GM12878 (cell line): ENCODE measurements around the gene PDGFB. TPM values are rescaled to one million over a fixed set of nuclear protein-coding genes. Genes with fewer than 3 reads are reported as not detected.

Experiments
- BACH1 ChIP-seq: fragments of 450-650 bp; IDR thresholded peaks from 2 replicates; pipeline ENCODE4 v1.6.1; 2017; ENCODE audit warnings: mild to moderate bottlenecking, borderline replicate concordance
- EGR1 ChIP-seq, 2 experiments: IDR thresholded peaks; 1 replicate in 1 of 2; 2 replicates in 1 of 2; pipeline ENCODE4 v1.6.1; 2011 to 2012; ENCODE audit warnings: low read depth in 2 of 2, low read length in 2 of 2, borderline replicate concordance in 1 of 2, mild to moderate bottlenecking in 1 of 2, moderate library complexity in 1 of 2
- EZH2 ChIP-seq: IDR thresholded peaks from 2 replicates; pipeline ENCODE4 v1.6.1; 2012; ENCODE audit warnings: low read depth, mild to moderate bottlenecking, control low read depth, inconsistent platforms, low read length, borderline replicate concordance; ENCODE audit not compliant: control insufficient read depth
- HDAC6 ChIP-seq: fragments of 200-600 bp; sonication (generic); IDR thresholded peaks from one replicate; pipeline ENCODE4 v1.8.0; 2017; ENCODE audit warnings: antibody characterized with exemption; ENCODE audit not compliant: unreplicated experiment
- KAT2A ChIP-seq: conservative IDR thresholded peaks from 2 replicates; pipeline ENCODE4 v1.6.1; 2011; ENCODE audit warnings: low read depth, low read length; ENCODE audit not compliant: control insufficient read depth
- MEF2A ChIP-seq: IDR thresholded peaks from 2 replicates; pipeline ENCODE4 v1.6.1; 2011; ENCODE audit warnings: low read depth, mild to moderate bottlenecking, low read length, moderate library complexity; ENCODE audit not compliant: insufficient read depth
- MTA3 ChIP-seq: IDR thresholded peaks from 2 replicates; pipeline ENCODE4 v1.6.1; 2012; ENCODE audit warnings: low read length, inconsistent platforms, borderline replicate concordance
- MYB ChIP-seq: fragments of 150-350 bp; IDR thresholded peaks from 2 replicates; pipeline ENCODE4 v1.6.1; 2014; ENCODE audit warnings: mild to moderate bottlenecking, low read depth, low read length, borderline replicate concordance
- NFYA ChIP-seq: IDR thresholded peaks from 2 replicates; pipeline ENCODE4 v1.6.1; 2011; ENCODE audit warnings: low read depth, mild to moderate bottlenecking, low read length, improper control_type of control experiment, borderline replicate concordance
- RAD51 ChIP-seq: fragments of 450-650 bp; IDR thresholded peaks from 2 replicates; pipeline ENCODE4 v1.6.1; 2016; ENCODE audit warnings: moderate library complexity, mild to moderate bottlenecking, inconsistent platforms
- RCOR1 ChIP-seq: conservative IDR thresholded peaks from 2 replicates; pipeline ENCODE4 v1.6.1; 2012; ENCODE audit warnings: low read depth, low read length, improper control_type of control experiment
- SMARCA5 ChIP-seq: fragments of 450-650 bp; IDR thresholded peaks from 2 replicates; pipeline ENCODE4 v1.6.1; 2017; ENCODE audit warnings: mild to moderate bottlenecking
- SMC3 ChIP-seq: IDR thresholded peaks from 2 replicates; pipeline ENCODE4 v1.6.1; 2011; ENCODE audit warnings: low read length, improper control_type of control experiment, borderline replicate concordance
- SP1 ChIP-seq: IDR thresholded peaks from one replicate; pipeline ENCODE4 v1.6.1; 2011; ENCODE audit warnings: low read depth, low read length
- SRF ChIP-seq, 2 experiments: IDR thresholded peaks; 2 replicates each; pipeline ENCODE4 v1.6.1; 2011; ENCODE audit warnings: low read depth in 2 of 2, low read length in 2 of 2, mild to moderate bottlenecking in 1 of 2, moderate library complexity in 1 of 2
- SUPT20H ChIP-seq: IDR thresholded peaks from 2 replicates; pipeline ENCODE4 v1.6.1; 2011; ENCODE audit warnings: low read depth, mild to moderate bottlenecking, low read length, moderate library complexity, borderline replicate concordance; ENCODE audit not compliant: control insufficient read depth
- ZNF217 ChIP-seq: fragments of 450-650 bp; IDR thresholded peaks from 2 replicates; pipeline ENCODE4 v1.6.1; 2017; ENCODE audit warnings: antibody characterized with exemption, mild to moderate bottlenecking
- polyA plus RNA-seq, 11 experiments: library from polyadenylated mRNA; depleted of rRNA in 4 of 11; unstranded in 6 of 11; stranded (reverse) in 5 of 11; fragments of >200 nt; fragmentation: Nextera tagmentation in 4 of 11; fragmentation: Illumina TruSeq in 1 of 11; extraction: Ambion mirVana in 4 of 11; extraction: Trizol in 1 of 11; gene quantifications; 1 replicate in 1 of 11; 2 replicates in 10 of 11; pipeline versions ENCODE4 v1.2.1 to v1.2.3, GENCODE V29; 2011 to 2016; ENCODE audit warnings: inconsistent platforms in 2 of 11, missing spikeins in 2 of 11, low read depth in 1 of 11
- total RNA-seq, 4 experiments: library from RNA; depleted of rRNA in 3 of 4; stranded (reverse); fragments of >200 nt in 3 of 4; fragmentation: Illumina TruSeq in 1 of 4; extraction: Trizol in 1 of 4; gene quantifications; 2 replicates each; pipeline versions ENCODE4 v1.2.1 to v1.2.3, GENCODE V29; 2013 to 2021
- TF ChIP-seq, protein P1 (sequence below): fragments of 450-650 bp; IDR thresholded peaks from 2 replicates; pipeline ENCODE4 v1.6.1; 2018; ENCODE audit warnings: borderline replicate concordance, mild to moderate bottlenecking; ENCODE audit not compliant: partially characterized antibody
- TF ChIP-seq, protein P2 (sequence below): fragments of 450-650 bp; IDR thresholded peaks from 2 replicates; pipeline ENCODE4 v1.6.1; 2016; ENCODE audit warnings: mild to moderate bottlenecking
- TF ChIP-seq, protein P3 (sequence below): fragments of 450-650 bp; conservative IDR thresholded peaks from 2 replicates; pipeline ENCODE4 v1.6.1; 2017; ENCODE audit warnings: mild to moderate bottlenecking, moderate library complexity
- TF ChIP-seq, protein P4 (sequence below): IDR thresholded peaks from 2 replicates; pipeline ENCODE4 v1.6.1; 2012; ENCODE audit warnings: low read depth, low read length, improper control_type of control experiment
- TF ChIP-seq, protein P5 (sequence below): fragments of 450-650 bp; IDR thresholded peaks from 2 replicates; pipeline ENCODE4 v1.6.1; 2017; ENCODE audit warnings: low read depth, mild to moderate bottlenecking, moderate library complexity

Gene PDGFB
- total and polyA plus RNA-seq, 10 of the 15 experiments (the other 5 are each of a cell fraction or from before 2014, with no cell fraction given): 0.13 to 1.1 (median 0.56) TPM; not detected in 1

DNA sequence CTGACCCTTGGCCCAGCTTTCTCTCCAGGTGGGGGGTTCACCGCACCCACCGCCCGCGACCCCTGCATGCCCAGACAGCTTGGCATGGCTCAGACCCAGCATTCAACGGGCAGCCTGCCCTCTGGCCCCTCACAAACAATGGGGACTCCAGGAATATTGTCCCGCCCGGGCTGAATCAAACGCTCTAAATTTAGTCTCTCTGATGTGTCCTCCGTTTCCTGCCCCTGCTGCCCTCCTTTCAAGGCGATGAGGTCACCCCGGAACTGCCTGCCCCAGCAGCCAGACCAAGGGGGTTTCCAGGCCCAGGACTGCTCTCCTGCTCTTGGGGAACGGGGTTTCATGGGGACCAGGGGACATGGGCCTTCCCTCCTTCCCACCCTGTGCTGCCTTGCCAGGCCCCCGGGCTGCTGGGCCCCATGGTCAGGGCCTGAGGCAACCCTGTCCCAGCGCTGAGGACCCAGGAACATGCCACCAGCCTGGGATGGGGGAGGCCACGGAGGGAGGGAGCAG is 10.1 kb upstream of the PDGFB start (continued):
- TF ChIP-seq, protein P1, sequence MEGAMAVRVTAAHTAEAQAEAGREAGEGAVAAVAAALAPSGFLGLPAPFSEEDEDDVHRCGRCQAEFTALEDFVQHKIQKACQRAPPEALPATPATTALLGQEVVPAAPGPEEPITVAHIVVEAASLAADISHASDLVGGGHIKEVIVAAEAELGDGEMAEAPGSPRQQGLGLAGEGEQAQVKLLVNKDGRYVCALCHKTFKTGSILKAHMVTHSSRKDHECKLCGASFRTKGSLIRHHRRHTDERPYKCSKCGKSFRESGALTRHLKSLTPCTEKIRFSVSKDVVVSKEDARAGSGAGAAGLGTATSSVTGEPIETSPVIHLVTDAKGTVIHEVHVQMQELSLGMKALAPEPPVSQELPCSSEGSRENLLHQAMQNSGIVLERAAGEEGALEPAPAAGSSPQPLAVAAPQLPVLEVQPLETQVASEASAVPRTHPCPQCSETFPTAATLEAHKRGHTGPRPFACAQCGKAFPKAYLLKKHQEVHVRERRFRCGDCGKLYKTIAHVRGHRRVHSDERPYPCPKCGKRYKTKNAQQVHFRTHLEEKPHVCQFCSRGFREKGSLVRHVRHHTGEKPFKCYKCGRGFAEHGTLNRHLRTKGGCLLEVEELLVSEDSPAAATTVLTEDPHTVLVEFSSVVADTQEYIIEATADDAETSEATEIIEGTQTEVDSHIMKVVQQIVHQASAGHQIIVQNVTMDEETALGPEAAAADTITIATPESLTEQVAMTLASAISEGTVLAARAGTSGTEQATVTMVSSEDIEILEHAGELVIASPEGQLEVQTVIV: no peak
- TF ChIP-seq HDAC6 (no peak), KAT2A (no peak), SUPT20H (no peak), BACH1 (no peak), SP1 (peak; percentile 19), MYB (no peak), EZH2 (no peak), EGR1 (IDR thresholded peaks at IDR 0.05; ENCODE audit: borderline replicate concordance in 1 of 2, low read depth in 2 of 2, low read length in 2 of 2) (no peak), SMARCA5 (0 out of 2 replicates have a peak, but pooled peaks have one; percentile 20), MTA3 (no peak), NFYA (no peak), MEF2A (peak; percentile 75), RCOR1 (no peak), RAD51 (no peak), ZNF217 (no peak), SRF (IDR thresholded peaks at IDR 0.05; ENCODE audit: low read depth in 2 of 2, low read length in 2 of 2) (no peak), SMC3 (no peak)
- TF ChIP-seq, protein P2, sequence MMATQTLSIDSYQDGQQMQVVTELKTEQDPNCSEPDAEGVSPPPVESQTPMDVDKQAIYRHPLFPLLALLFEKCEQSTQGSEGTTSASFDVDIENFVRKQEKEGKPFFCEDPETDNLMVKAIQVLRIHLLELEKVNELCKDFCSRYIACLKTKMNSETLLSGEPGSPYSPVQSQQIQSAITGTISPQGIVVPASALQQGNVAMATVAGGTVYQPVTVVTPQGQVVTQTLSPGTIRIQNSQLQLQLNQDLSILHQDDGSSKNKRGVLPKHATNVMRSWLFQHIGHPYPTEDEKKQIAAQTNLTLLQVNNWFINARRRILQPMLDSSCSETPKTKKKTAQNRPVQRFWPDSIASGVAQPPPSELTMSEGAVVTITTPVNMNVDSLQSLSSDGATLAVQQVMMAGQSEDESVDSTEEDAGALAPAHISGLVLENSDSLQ: no peak
- TF ChIP-seq, protein P3, sequence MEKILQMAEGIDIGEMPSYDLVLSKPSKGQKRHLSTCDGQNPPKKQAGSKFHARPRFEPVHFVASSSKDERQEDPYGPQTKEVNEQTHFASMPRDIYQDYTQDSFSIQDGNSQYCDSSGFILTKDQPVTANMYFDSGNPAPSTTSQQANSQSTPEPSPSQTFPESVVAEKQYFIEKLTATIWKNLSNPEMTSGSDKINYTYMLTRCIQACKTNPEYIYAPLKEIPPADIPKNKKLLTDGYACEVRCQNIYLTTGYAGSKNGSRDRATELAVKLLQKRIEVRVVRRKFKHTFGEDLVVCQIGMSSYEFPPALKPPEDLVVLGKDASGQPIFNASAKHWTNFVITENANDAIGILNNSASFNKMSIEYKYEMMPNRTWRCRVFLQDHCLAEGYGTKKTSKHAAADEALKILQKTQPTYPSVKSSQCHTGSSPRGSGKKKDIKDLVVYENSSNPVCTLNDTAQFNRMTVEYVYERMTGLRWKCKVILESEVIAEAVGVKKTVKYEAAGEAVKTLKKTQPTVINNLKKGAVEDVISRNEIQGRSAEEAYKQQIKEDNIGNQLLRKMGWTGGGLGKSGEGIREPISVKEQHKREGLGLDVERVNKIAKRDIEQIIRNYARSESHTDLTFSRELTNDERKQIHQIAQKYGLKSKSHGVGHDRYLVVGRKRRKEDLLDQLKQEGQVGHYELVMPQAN: no peak
- TF ChIP-seq, protein P4, sequence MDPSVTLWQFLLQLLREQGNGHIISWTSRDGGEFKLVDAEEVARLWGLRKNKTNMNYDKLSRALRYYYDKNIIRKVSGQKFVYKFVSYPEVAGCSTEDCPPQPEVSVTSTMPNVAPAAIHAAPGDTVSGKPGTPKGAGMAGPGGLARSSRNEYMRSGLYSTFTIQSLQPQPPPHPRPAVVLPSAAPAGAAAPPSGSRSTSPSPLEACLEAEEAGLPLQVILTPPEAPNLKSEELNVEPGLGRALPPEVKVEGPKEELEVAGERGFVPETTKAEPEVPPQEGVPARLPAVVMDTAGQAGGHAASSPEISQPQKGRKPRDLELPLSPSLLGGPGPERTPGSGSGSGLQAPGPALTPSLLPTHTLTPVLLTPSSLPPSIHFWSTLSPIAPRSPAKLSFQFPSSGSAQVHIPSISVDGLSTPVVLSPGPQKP: no peak
- TF ChIP-seq, protein P5, sequence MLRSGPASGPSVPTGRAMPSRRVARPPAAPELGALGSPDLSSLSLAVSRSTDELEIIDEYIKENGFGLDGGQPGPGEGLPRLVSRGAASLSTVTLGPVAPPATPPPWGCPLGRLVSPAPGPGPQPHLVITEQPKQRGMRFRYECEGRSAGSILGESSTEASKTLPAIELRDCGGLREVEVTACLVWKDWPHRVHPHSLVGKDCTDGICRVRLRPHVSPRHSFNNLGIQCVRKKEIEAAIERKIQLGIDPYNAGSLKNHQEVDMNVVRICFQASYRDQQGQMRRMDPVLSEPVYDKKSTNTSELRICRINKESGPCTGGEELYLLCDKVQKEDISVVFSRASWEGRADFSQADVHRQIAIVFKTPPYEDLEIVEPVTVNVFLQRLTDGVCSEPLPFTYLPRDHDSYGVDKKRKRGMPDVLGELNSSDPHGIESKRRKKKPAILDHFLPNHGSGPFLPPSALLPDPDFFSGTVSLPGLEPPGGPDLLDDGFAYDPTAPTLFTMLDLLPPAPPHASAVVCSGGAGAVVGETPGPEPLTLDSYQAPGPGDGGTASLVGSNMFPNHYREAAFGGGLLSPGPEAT: peak; percentile 64
